ENCODE measurements around the gene FMO3. TPM values are rescaled to one million over a fixed set of nuclear protein-coding genes. Genes with fewer than 3 reads are reported as not detected.

Gene FMO3
- total RNA-seq, 2 experiments from 2014 or later: not detected

- Mint-ChIP-seq H3K4me1 (no peaks in the 10 kb centered on the region), H3K27ac (no peak overlapping the region), H3K9me3 (no peaks in the 10 kb centered on the region), H3K4me3 (no peak overlapping the region), H3K27me3 (no peaks in the 10 kb centered on the region), H3K36me3 (ENCODE audit: low read depth) (no peaks in the 10 kb centered on the region)
- CTCF ChIA-PET: no interaction called here
- POLR2A ChIA-PET: no interaction called here
- no peak for DNase-seq
Observed at GRCh38 chr1:171155484-171155883, 64.8 kb downstream of the FMO3 start.

- ChIA-PET CTCF (no interaction called here), POLR2A (no interaction called here)
- no peaks in the 10 kb centered on the region for H3K9me3 Mint-ChIP-seq
Observed at GRCh38 chr1:171158096-171158495, 67.4 kb downstream of the FMO3 start.

GRCh38 chr1:171158551-171158950 is 67.8 kb downstream of the FMO3 start:
- CTCF ChIA-PET: no interaction called here
- Mint-ChIP-seq H3K4me1 (no peaks in the 10 kb centered on the region), H3K9me3 (no peaks in the 10 kb centered on the region), H3K27me3 (no peaks in the 10 kb centered on the region), H3K27ac (no peak overlapping the region), H3K4me3 (no peak overlapping the region), H3K36me3 (ENCODE audit: low read depth) (no peaks in the 10 kb centered on the region)
- DNase-seq: no peak
- POLR2A ChIA-PET: no interaction called here

More at GRCh38 chr1:171158096-171158495, 67.4 kb downstream of the FMO3 start:
- Mint-ChIP-seq H3K4me3 (no peak overlapping the region), H3K4me1 (no peaks in the 10 kb centered on the region), H3K36me3 (ENCODE audit: low read depth) (no peaks in the 10 kb centered on the region), H3K27ac (no peak overlapping the region), H3K27me3 (no peaks in the 10 kb centered on the region)
- no peak for DNase-seq

GRCh38 chr1:171159148-171159547 is 68.4 kb downstream of the FMO3 start:
- H3K27me3 Mint-ChIP-seq: no peaks in the 10 kb centered on the region
- no peaks in the 10 kb centered on the region for H3K4me1 Mint-ChIP-seq
- ChIA-PET POLR2A (no interaction called here), CTCF (no interaction called here)
- no peak for DNase-seq
- no peaks in the 10 kb centered on the region for H3K36me3 Mint-ChIP-seq (ENCODE audit: low read depth)
- no peak overlapping the region for H3K4me3 Mint-ChIP-seq
- H3K27ac Mint-ChIP-seq: no peak overlapping the region
- H3K9me3 Mint-ChIP-seq: no peaks in the 10 kb centered on the region

GRCh38 chr1:171160211-171160610 is 69.5 kb downstream of the FMO3 start:
- POLR2A ChIA-PET: no interaction called here
- Mint-ChIP-seq H3K9me3 (no peaks in the 10 kb centered on the region), H3K27me3 (no peaks in the 10 kb centered on the region), H3K36me3 (ENCODE audit: low read depth) (no peaks in the 10 kb centered on the region), H3K27ac (no peak overlapping the region), H3K4me1 (no peaks in the 10 kb centered on the region), H3K4me3 (no peak overlapping the region)
- CTCF ChIA-PET: no interaction called here
- no peak for DNase-seq

- POLR2A ChIA-PET: no interaction called here
- CTCF ChIA-PET: no interaction called here
- Mint-ChIP-seq H3K36me3 (ENCODE audit: low read depth) (no peaks in the 10 kb centered on the region), H3K27me3 (peaks cover 3% of the 10 kb centered on the region), H3K4me3 (no peak overlapping the region), H3K4me1 (no peaks in the 10 kb centered on the region), H3K27ac (no peak overlapping the region), H3K9me3 (no peaks in the 10 kb centered on the region)
- no peak for DNase-seq
Observed at GRCh38 chr1:171160639-171161354, 70.1 kb downstream of the FMO3 start.

- ChIA-PET CTCF (no interaction called here), POLR2A (no interaction called here)
- H3K27ac Mint-ChIP-seq: no peak overlapping the region
- H3K27me3 Mint-ChIP-seq: peaks cover 5% of the 10 kb centered on the region
- H3K4me1 Mint-ChIP-seq: no peaks in the 10 kb centered on the region
- H3K4me3 Mint-ChIP-seq: no peak overlapping the region
- DNase-seq: no peak
- H3K9me3 Mint-ChIP-seq: no peaks in the 10 kb centered on the region
- H3K36me3 Mint-ChIP-seq (ENCODE audit: low read depth): no peaks in the 10 kb centered on the region
Observed at GRCh38 chr1:171161431-171161830, 70.7 kb downstream of the FMO3 start.

GRCh38 chr1:171166361-171166760 is 75.7 kb downstream of the FMO3 start:
- CTCF ChIA-PET: no interaction called here
- POLR2A ChIA-PET: no interaction called here
- Mint-ChIP-seq H3K4me3 (no peak overlapping the region), H3K9me3 (no peaks in the 10 kb centered on the region), H3K27me3 (peaks cover 5% of the 10 kb centered on the region), H3K4me1 (no peaks in the 10 kb centered on the region), H3K27ac (no peak overlapping the region), H3K36me3 (ENCODE audit: low read depth) (no peaks in the 10 kb centered on the region)
- DNase-seq: no peak

Other genes with a start within 250 kb of the FMO3 start
- not detected for gene MROH9, start 155.4 kb upstream of the FMO3 start, total RNA-seq
- not detected for gene FMO2, start 94.4 kb downstream of the FMO3 start, total RNA-seq
- not detected for gene FMO1, start 157.6 kb downstream of the FMO3 start, total RNA-seq
- 1 to 10 TPM; 1.2 to 1.8 TPM for gene FMO4, start 223.3 kb downstream of the FMO3 start, total RNA-seq

All from activated CD4-positive, alpha-beta memory T cell treated with anti-CD3 and anti-CD28 coated beads, Interleukin-2, amount 10 ng/mL, durations not matched to agents 7 days and 5 days (primary cell).